K562 (cell line): ENCODE results near the gene VWA1. TPM values are rescaled to one million over a fixed set of nuclear protein-coding genes. Genes with fewer than 3 reads are reported as not detected.
A peak's percentile ranks its signal among the peaks of the same experiment; 100 is the strongest.

Experiments used
- ERF ChIP-seq: fragments of 450-650 bp; formaldehyde crosslinking; IDR thresholded peaks from 2 replicates; pipeline ENCODE4 v1.4.0; 2020; ENCODE audit warnings: mild to moderate bottlenecking, mixed read lengths
- FIP1L1 ChIP-seq: fragments of 200-400 bp; formaldehyde crosslinking; IDR thresholded peaks from 2 replicates; pipeline ENCODE4 v1.6.1; 2018; ENCODE audit warnings: mild to moderate bottlenecking, low read depth, low read length; ENCODE audit not compliant: poor library complexity, severe bottlenecking
- FUS ChIP-seq: fragments of 200-400 bp; formaldehyde crosslinking; optimal IDR thresholded peaks from 2 replicates; pipeline ENCODE3; 2017; ENCODE audit warnings: low read depth, low read length
- HINFP ChIP-seq: fragments of 450-650 bp; conservative IDR thresholded peaks from 2 replicates; pipeline ENCODE4 v1.6.1; 2016; ENCODE audit warnings: missing genetic modification characterization, low read depth, mild to moderate bottlenecking, control low read depth, missing compliant biosample characterization
- MAFK ChIP-seq: IDR thresholded peaks from 2 replicates; pipeline ENCODE4 v1.6.1; 2011; ENCODE audit warnings: low read length, improper control_type of control experiment
- POLR2AphosphoS5 ChIP-seq: IDR thresholded peaks from 2 replicates; pipeline ENCODE4 v1.6.1; 2011; ENCODE audit warnings: mild to moderate bottlenecking, low read depth, low read length, moderate library complexity; ENCODE audit not compliant: control insufficient read depth, insufficient read depth
- PREB ChIP-seq: sonication (generic); formaldehyde crosslinking; IDR thresholded peaks from 2 replicates; pipeline ENCODE4 v1.8.1; 2023; ENCODE audit warnings: mild to moderate bottlenecking, missing genetic modification reagents
- SOX6 ChIP-seq: fragments of 450-650 bp; IDR thresholded peaks from 2 replicates; pipeline ENCODE4 v1.6.1; 2014; ENCODE audit warnings: mild to moderate bottlenecking
- SP1 ChIP-seq: sonication (generic); formaldehyde crosslinking; IDR thresholded peaks from 2 replicates; pipeline ENCODE4 v1.8.1; 2022; ENCODE audit warnings: mild to moderate bottlenecking, missing genetic modification reagents
- SREBF1 ChIP-seq: fragments of 150-350 bp; IDR thresholded peaks from 2 replicates; pipeline ENCODE4 v1.6.1; 2014; ENCODE audit warnings: antibody characterized with exemption, low read depth, low read length, borderline replicate concordance
- TBL1XR1 ChIP-seq, 2 experiments: IDR thresholded peaks; 2 replicates each; pipeline ENCODE4 v1.6.1; 2012; ENCODE audit warnings: improper control_type of control experiment in 2 of 2, low read length in 2 of 2, mild to moderate bottlenecking in 1 of 2
- TBP ChIP-seq: optimal IDR thresholded peaks from 2 replicates; pipeline ENCODE3; 2011; ENCODE audit warnings: low read depth, low read length, improper control_type of control experiment
- ZFP30 ChIP-seq: fragments of 250-450 bp; sonication (Bioruptor Pico); IDR thresholded peaks from 2 replicates; pipeline ENCODE4 v1.8.0; 2022; ENCODE audit warnings: moderate library complexity, mild to moderate bottlenecking, inconsistent platforms, borderline replicate concordance
- ZNF444 ChIP-seq: fragments of 250-450 bp; sonication (Bioruptor Pico); IDR thresholded peaks from 2 replicates; pipeline ENCODE4 v1.4.0; 2020; ENCODE audit warnings: mild to moderate bottlenecking, moderate library complexity
- polyA plus RNA-seq, 8 experiments: library from polyadenylated mRNA; depleted of rRNA in 4 of 8; stranded (reverse) in 5 of 8; unstranded in 3 of 8; fragments of >200 nt; fragmentation: Nextera tagmentation in 2 of 8; fragmentation: Illumina TruSeq in 1 of 8; extraction: Ambion mirVana in 2 of 8; extraction: Trizol in 1 of 8; gene quantifications; 2 replicates each; pipeline versions ENCODE4 v1.2.1 to v1.2.3, GENCODE V29; 2011 to 2014; ENCODE audit warnings: inconsistent platforms in 1 of 8, missing spikeins in 1 of 8
- total RNA-seq, 7 experiments: library from RNA; depleted of rRNA in 6 of 7; stranded (reverse); fragments of >200 nt in 6 of 7; fragmentation: Illumina TruSeq in 2 of 7; extraction: Trizol in 2 of 7; gene quantifications; 2 replicates each; pipeline versions ENCODE4 v1.2.1 to v1.2.3, GENCODE V29; 2011 to 2021; ENCODE audit warnings: low replicate concordance in 1 of 7
- TF ChIP-seq, protein P1 (sequence below), 2 experiments: fragments of 450-650 bp; IDR thresholded peaks; 2 replicates each; pipeline ENCODE4 v1.6.1; 2016; ENCODE audit warnings: mild to moderate bottlenecking in 2 of 2, borderline replicate concordance in 1 of 2, low read depth in 1 of 2, moderate library complexity in 1 of 2
- TF ChIP-seq, protein P2 (sequence below): fragments of 250-450 bp; sonication (Bioruptor Pico); IDR thresholded peaks from 2 replicates; pipeline ENCODE4 v1.6.1; 2021; ENCODE audit warnings: mild to moderate bottlenecking

The VWA1 gene
- total and polyA plus RNA-seq, 9 of the 15 experiments (the other 6 are each of a cell fraction or from before 2014, with no cell fraction given): 0.01 to 6.4 (median 0.85) TPM

GRCh38 chr1:1406821-1407635 lies 28.5 kb upstream of the VWA1 start, which contains the start of gene MRPL20 (continued):
- TF ChIP-seq FIP1L1 (peak; percentile 80), SREBF1 (peak; percentile 95), TBP (peak; percentile 94), ERF (no peak), TBL1XR1 (IDR thresholded peaks at IDR 0.05; ENCODE audit: low read length in 2 of 2) (peak; percentile 15 to 98; a peak in 2 of 4 replicates), SOX6 (peak; percentile 53), SP1 (peak; percentile 73), MAFK (no peak), PREB (CRISPR knock-in tag) (peak; percentile 66; the same call in 1 of the 2 replicates), FUS (peak; percentile 81), ZFP30 (CRISPR knock-in tag) (no peak), HINFP (tag) (no peak), POLR2AphosphoS5 (peak; percentile 97), ZNF444 (CRISPR knock-in tag) (no peak)
- TF ChIP-seq, protein P1, sequence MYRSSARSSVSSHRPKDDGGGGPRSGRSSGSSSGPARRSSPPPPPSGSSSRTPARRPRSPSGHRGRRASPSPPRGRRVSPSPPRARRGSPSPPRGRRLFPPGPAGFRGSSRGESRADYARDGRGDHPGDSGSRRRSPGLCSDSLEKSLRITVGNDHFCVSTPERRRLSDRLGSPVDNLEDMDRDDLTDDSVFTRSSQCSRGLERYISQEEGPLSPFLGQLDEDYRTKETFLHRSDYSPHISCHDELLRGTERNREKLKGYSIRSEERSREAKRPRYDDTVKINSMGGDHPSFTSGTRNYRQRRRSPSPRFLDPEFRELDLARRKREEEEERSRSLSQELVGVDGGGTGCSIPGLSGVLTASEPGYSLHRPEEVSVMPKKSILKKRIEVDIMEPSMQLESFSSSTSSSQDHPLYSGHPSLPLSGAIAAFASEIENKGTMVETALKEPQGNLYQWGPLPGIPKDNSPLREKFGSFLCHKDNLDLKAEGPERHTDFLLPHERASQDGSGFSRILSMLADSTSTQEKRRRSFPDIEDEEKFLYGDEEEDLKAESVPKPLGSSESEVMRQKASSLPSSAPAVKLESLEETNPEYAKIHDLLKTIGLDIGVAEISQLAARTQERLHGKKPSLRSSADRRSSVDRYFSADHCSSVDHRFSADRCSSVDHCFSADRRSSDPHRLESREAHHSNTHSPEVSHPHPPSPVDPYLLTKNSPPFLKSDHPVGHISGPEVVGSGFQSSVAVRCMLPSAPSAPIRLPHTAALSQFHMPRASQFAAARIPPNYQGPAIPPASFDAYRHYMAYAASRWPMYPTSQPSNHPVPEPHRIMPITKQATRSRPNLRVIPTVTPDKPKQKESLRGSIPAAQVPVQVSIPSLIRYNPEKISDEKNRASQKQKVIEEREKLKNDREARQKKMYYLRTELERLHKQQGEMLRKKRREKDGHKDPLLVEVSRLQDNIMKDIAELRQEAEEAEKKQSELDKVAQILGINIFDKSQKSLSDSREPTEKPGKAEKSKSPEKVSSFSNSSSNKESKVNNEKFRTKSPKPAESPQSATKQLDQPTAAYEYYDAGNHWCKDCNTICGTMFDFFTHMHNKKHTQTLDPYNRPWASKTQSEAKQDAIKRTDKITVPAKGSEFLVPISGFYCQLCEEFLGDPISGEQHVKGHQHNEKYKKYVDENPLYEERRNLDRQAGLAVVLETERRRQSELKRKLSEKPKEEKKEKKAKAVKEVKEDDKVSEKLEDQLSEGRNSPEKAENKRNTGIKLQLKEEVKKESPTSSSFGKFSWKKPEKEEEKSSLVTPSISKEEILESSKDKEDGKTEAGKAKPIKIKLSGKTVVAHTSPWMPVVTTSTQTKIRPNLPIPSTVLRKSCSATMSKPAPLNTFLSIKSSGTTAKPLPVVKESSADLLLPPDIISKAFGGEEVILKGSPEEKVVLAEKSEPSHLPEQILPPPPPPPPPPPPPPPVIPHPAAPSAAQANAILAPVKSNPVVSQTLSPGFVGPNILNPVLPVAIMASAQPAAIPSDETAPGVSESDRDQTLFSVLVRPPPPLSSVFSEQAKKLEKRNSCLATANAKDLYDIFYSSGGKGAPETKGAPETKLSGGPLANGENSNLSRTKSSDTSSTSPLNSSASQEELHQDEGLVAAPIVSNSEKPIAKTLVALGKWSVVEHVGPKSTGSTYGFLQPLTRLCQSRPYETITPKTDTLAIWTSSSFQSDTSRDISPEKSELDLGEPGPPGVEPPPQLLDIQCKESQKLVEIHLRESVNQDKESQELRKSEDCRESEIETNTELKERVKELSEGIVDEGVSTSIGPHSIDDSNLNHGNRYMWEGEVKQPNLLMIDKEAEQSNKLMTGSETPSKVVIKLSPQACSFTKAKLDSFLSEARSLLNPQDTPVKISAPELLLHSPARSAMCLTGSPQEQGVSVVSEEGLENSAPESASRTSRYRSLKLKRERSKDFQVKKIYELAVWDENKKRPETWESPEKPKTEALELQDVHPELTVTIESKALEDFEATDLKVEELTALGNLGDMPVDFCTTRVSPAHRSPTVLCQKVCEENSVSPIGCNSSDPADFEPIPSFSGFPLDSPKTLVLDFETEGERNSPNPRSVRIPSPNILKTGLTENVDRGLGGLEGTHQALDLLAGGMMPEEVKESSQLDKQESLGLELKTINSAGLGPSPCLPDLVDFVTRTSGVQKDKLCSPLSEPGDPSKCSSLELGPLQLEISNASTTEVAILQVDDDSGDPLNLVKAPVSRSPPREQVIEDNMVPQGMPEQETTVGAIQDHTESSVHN (IDR thresholded peaks at IDR 0.05; ENCODE audit: borderline replicate concordance in 1 of 2, low read depth in 1 of 2): no peak
- TF ChIP-seq, protein P2, sequence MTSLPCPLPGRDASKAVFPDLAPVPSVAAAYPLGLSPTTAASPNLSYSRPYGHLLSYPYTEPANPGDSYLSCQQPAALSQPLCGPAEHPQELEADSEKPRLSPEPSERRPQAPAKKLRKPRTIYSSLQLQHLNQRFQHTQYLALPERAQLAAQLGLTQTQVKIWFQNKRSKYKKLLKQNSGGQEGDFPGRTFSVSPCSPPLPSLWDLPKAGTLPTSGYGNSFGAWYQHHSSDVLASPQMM (CRISPR knock-in tag): no peak
